Lung (tissue), 12 donors: ENCODE data around the gene PDE8A. TPM values are rescaled to one million over a fixed set of nuclear protein-coding genes. Genes with fewer than 3 reads are reported as not detected.
A peak's percentile ranks its signal among the peaks of the same experiment; 100 is the strongest.
"Not testable (repeated sequence)": the region's sequence is repeated elsewhere in the genome, so short reads cannot be mapped to it uniquely, and the experiment has no call there.

Experiments
- ATAC-seq: fragments of 200-7000 bp; cut with Tn5 transposase; one replicate; pipeline ENCODE4 v1.9.1; 2020; ENCODE audit warnings: moderate number of reproducible peaks; ENCODE audit not compliant: insufficient read depth, low FRiP score
- DNase-seq, 3 donors: peaks; one replicate each; pipeline ENCODE4 v3.0.0-alpha.2; 2013 to 2017
- H3K27ac ChIP-seq, 2 donors: one replicate each; pipeline ENCODE4 v1.5.1; 2013; ENCODE audit warnings: mild to moderate bottlenecking in 2 of 2, moderate library complexity in 2 of 2, control low read depth in 1 of 2, inconsistent platforms in 1 of 2, low read depth in 1 of 2, low read length in 1 of 2
- H3K27me3 ChIP-seq, 3 donors: one replicate each; pipeline ENCODE4 v1.5.1; 2013; ENCODE audit warnings: low read length in 2 of 3; ENCODE audit not compliant: control insufficient read depth in 3 of 3, insufficient read depth in 3 of 3
- H3K36me3 ChIP-seq, 4 donors: one replicate each; pipeline ENCODE4 v1.5.1; 2013; ENCODE audit warnings: low read length in 4 of 4, mild to moderate bottlenecking in 1 of 4, moderate library complexity in 1 of 4; ENCODE audit not compliant: control insufficient read depth in 4 of 4, insufficient read depth in 4 of 4
- H3K4me1 ChIP-seq, 5 donors: one replicate each; pipeline ENCODE4 v1.5.1; 2013; ENCODE audit warnings: low read length in 5 of 5, mild to moderate bottlenecking in 2 of 5, moderate library complexity in 1 of 5; ENCODE audit not compliant: control insufficient read depth in 5 of 5, insufficient read depth in 5 of 5
- H3K4me3 ChIP-seq: one replicate; pipeline ENCODE4 v1.5.1; 2013; ENCODE audit warnings: mild to moderate bottlenecking, control low read depth, moderate library complexity
- H3K9ac ChIP-seq, 2 donors: one replicate each; pipeline ENCODE4 v1.5.1; 2013; ENCODE audit warnings: low read length in 2 of 2, control low read depth in 1 of 2; ENCODE audit not compliant: insufficient read depth in 1 of 2
- H3K9me3 ChIP-seq, 4 donors: one replicate each; pipeline ENCODE4 v1.5.1; 2013; ENCODE audit warnings: low read length in 3 of 4, mild to moderate bottlenecking in 1 of 4, moderate library complexity in 1 of 4; ENCODE audit not compliant: control insufficient read depth in 4 of 4, insufficient read depth in 3 of 4
- CTCF ChIP-seq: IDR thresholded peaks from 2 replicates; pipeline ENCODE4 v1.5.1; 2012; ENCODE audit warnings: mild to moderate bottlenecking; ENCODE audit errors: control extremely low read depth, extremely low read depth
- WGBS, 2 donors: extraction: QIAGEN DNeasy Blood & Tissue Kit; methylation state at CpG; one replicate each; pipeline ENCODE4 v1.1.7; 2013; 5-methylcytosine and 5-hydroxymethylcytosine counted together
- polyA plus RNA-seq, 2 donors: library from polyadenylated mRNA; stranded (reverse); fragments of 200-250 nt; gene quantifications; one replicate each; pipeline ENCODE4 v1.2.1, GENCODE V29; 2013
- total RNA-seq, 2 donors: library from RNA; depleted of rRNA in 1 of 2; stranded (reverse); fragments of >200 nt in 1 of 2; gene quantifications; one replicate each; pipeline ENCODE4 v1.2.1, GENCODE V29; 2014 to 2021
- donor health status: control.
- donor health status: control.
- donor health status: Bipolar disorder and iron deficiency.
- donor health status: healthy.
- donor health status: DM: yes; HTN: yes; CAD: no.

The PDE8A gene
- total and polyA plus RNA-seq, 4 donors, result 13.7 to 87.7 (median 33.5) TPM

- Histone ChIP-seq H3K4me3 (no peak overlapping the region), H3K9me3 (no peaks in the 10 kb centered on the region), H3K9ac (no peak overlapping the region), H3K27ac (peak overlapping the region in 1 of 2 donors; percentile 79), H3K36me3 (no peaks in the 10 kb centered on the region), H3K27me3 (no peaks in the 10 kb centered on the region), H3K4me1 (peaks cover 8 to 34% (median 23%) of the 10 kb centered on the region in 5 donors)
- no peak for TF ChIP-seq CTCF
- ATAC-seq, result no peak
- 7 to 9% methylated on average over 3 of the region's 3 CpGs for WGBS, 2 donors
- DNase-seq, result peak in 2 of 3 donors; percentile 63 to 85
Observed at GRCh38 chr15:85010386-85011159, 28.9 kb downstream of the PDE8A start.

- 28 to 68% methylated on average over 3 of the region's 3 CpGs for WGBS, 2 donors
- peak overlapping the region in 1 of 2 donors; percentile 79 for H3K27ac ChIP-seq
- no peak overlapping the region for H3K9ac ChIP-seq
- no peaks in the 10 kb centered on the region for H3K27me3 ChIP-seq
- DNase-seq (no peak), ATAC-seq (no peak)
- TF ChIP-seq CTCF, result no peak
- peaks cover 8 to 34% (median 23%) of the 10 kb centered on the region in 5 donors for H3K4me1 ChIP-seq
- no peak overlapping the region for H3K4me3 ChIP-seq
- no peaks in the 10 kb centered on the region for H3K36me3 ChIP-seq
- no peaks in the 10 kb centered on the region for H3K9me3 ChIP-seq
Observed at GRCh38 chr15:85011160-85011571, 29.5 kb downstream of the PDE8A start.

GRCh38 chr15:85011724-85012123 is 30.1 kb downstream of the PDE8A start:
- DNase-seq, H3K27me3 ChIP-seq, H3K4me3 ChIP-seq, H3K27ac ChIP-seq, ATAC-seq, H3K9me3 ChIP-seq, H3K36me3 ChIP-seq, H3K9ac ChIP-seq: not testable (repeated sequence)
- WGBS, 2 donors, result 96 to 100% methylated on average over 1 of the region's 2 CpGs
- peaks cover 8 to 34% (median 23%) of the 10 kb centered on the region in 5 donors for H3K4me1 ChIP-seq

GRCh38 chr15:85013785-85014184 is 32.1 kb downstream of the PDE8A start:
- ATAC-seq, result no peak
- DNase-seq, result no peak
- Histone ChIP-seq H3K4me3 (no peak overlapping the region), H3K27me3 (no peaks in the 10 kb centered on the region), H3K9me3 (no peaks in the 10 kb centered on the region), H3K9ac (no peak overlapping the region), H3K27ac (no peak overlapping the region), H3K4me1 (peaks cover 0 to 25% (median 18%) of the 10 kb centered on the region in 5 donors), H3K36me3 (no peaks in the 10 kb centered on the region)
- WGBS, 2 donors, result 89 to 92% methylated on average over 4 of the region's 4 CpGs
- no peak for TF ChIP-seq CTCF
